Panc1 (cell line): ENCODE results near the gene PCSK5. TPM values are rescaled to one million over a fixed set of nuclear protein-coding genes. Genes with fewer than 3 reads are reported as not detected.

Experiments
- ATAC-seq: fragments of 200-7000 bp; cut with Tn5 transposase; 2 replicates; pipeline ENCODE4 v1.9.1; 2020; ENCODE audit warnings: mild to moderate bottlenecking, moderate library complexity
- BruUV-seq: library from RNA; stranded (reverse); fragments of 400-500 nt; replicated peaks from 2 replicates; lab custom pipeline; 2021; lab: Mats Ljungman, UMichigan
- CTCF ChIA-PET: fragments of 300-600 bp; sonication (Branson Sonifier 250); formaldehyde crosslinking; loops from one replicate; lab custom pipeline; 2022; ENCODE audit warnings: antibody characterized with exemption; lab: Charles Lee
- POLR2A ChIA-PET: fragments of 300-600 bp; sonication (Branson Sonifier 250); formaldehyde crosslinking; loops from one replicate; lab custom pipeline; 2022; ENCODE audit warnings: antibody characterized with exemption; lab: Charles Lee
- DNase-seq: peaks from one replicate; pipeline ENCODE4 v3.0.0-alpha.2; 2010; ENCODE audit warnings: low read depth, low spot score
- H3K27ac ChIP-seq: 2 replicates; pipeline ENCODE4 v1.5.1; 2011; ENCODE audit warnings: mild to moderate bottlenecking, low read length, inconsistent platforms
- H3K27me3 ChIP-seq: fragments of 200-500 bp; sonication (Bioruptor generic); 2 replicates; pipeline ENCODE4 v1.6.0; 2014; ENCODE audit warnings: low read length, inconsistent platforms; ENCODE audit not compliant: control insufficient read depth, insufficient read depth
- H3K36me3 ChIP-seq: fragments of 200-500 bp; sonication (Bioruptor generic); 2 replicates; pipeline ENCODE4 v1.5.1; 2014; ENCODE audit warnings: inconsistent platforms, mild to moderate bottlenecking, low read length, moderate library complexity; ENCODE audit not compliant: control insufficient read depth, insufficient read depth
- H3K4me1 ChIP-seq: 2 replicates; pipeline ENCODE4 v1.5.1; 2011; ENCODE audit warnings: inconsistent platforms, mild to moderate bottlenecking, low read length, moderate library complexity; ENCODE audit not compliant: control insufficient read depth, insufficient read depth
- H3K4me3 ChIP-seq, 2 experiments: 2 replicates each; pipeline ENCODE4 v1.5.1; 2011 to 2012; ENCODE audit warnings: low read depth in 2 of 2, low read length in 2 of 2, mild to moderate bottlenecking in 2 of 2, inconsistent platforms in 1 of 2, moderate library complexity in 1 of 2
- H3K9me3 ChIP-seq: fragments of 200-500 bp; sonication (Bioruptor generic); 2 replicates; pipeline ENCODE4 v1.5.1; 2014; ENCODE audit warnings: low read depth, mild to moderate bottlenecking, inconsistent platforms, low read length, moderate library complexity; ENCODE audit not compliant: control insufficient read depth, insufficient read depth
- CTCF ChIP-seq: fragments of 450-650 bp; IDR thresholded peaks from 2 replicates; pipeline ENCODE4 v1.5.1; 2017; ENCODE audit warnings: mild to moderate bottlenecking
- POLR2AphosphoS5 ChIP-seq: IDR thresholded peaks from 2 replicates; pipeline ENCODE4 v1.6.1; 2012; ENCODE audit warnings: mild to moderate bottlenecking, low read depth, low read length, moderate library complexity
- REST ChIP-seq, 2 experiments: IDR thresholded peaks; 2 replicates each; pipeline ENCODE4 v1.6.1; 2011 to 2012; ENCODE audit warnings: low read depth in 2 of 2, control low read depth in 1 of 2, low read length in 1 of 2, mild to moderate bottlenecking in 1 of 2, moderate library complexity in 1 of 2; ENCODE audit not compliant: insufficient read depth in 1 of 2
- SIN3A ChIP-seq: IDR thresholded peaks from 2 replicates; pipeline ENCODE4 v1.6.1; 2012; ENCODE audit warnings: low read depth, mild to moderate bottlenecking, low read length, moderate library complexity, borderline replicate concordance; ENCODE audit not compliant: insufficient read depth
- TCF7L2 ChIP-seq: IDR thresholded peaks from 2 replicates; pipeline ENCODE4 v1.6.1; 2011; ENCODE audit warnings: mild to moderate bottlenecking, low read depth, low read length, inconsistent platforms
- in situ Hi-C: cut with HindIII; loops from 2 replicates; pipeline ENCODE4 v1.10.0; 2016; ENCODE audit warnings: low sequenced_read_pairs, low pct_unique_long_range_greater_than_20kb
- intact Hi-C: fragments of 100-400 bp; cut with micrococcal nuclease; formaldehyde crosslinking; loops from one replicate; pipeline ENCODE4 v1.10.0; 2022; ENCODE audit not compliant: unreplicated experiment
- total RNA-seq: library from RNA; stranded (reverse); gene quantifications from one replicate; pipeline ENCODE4 v1.2.1, GENCODE V29; 2021; ENCODE audit not compliant: unreplicated experiment

The PCSK5 gene
- total RNA-seq, 1 experiment from 2014 or later, result 0.21 TPM

- Histone ChIP-seq H3K27ac (no peak overlapping the region), H3K27me3 (no peaks in the 10 kb centered on the region), H3K4me1 (no peaks in the 10 kb centered on the region; the same call in 1 of the 2 replicates), H3K4me3 (no peak overlapping the region), H3K36me3 (no peaks in the 10 kb centered on the region), H3K9me3 (no peaks in the 10 kb centered on the region)
- ATAC-seq (no peak), DNase-seq (no peak)
- no TSS peak for BruUV-seq
- POLR2A ChIA-PET, result no interaction called here
- in situ Hi-C loops (no loop called here), intact Hi-C loops (no loop called here)
- CTCF ChIA-PET, result no interaction called here
- TF ChIP-seq REST (IDR thresholded peaks at IDR 0.05; ENCODE audit: insufficient read depth in 1 of 2, low read depth in 2 of 2, low read length in 1 of 2) (no peak), SIN3A (no peak), TCF7L2 (no peak), POLR2AphosphoS5 (no peak), CTCF (no peak)
These were observed 482.8 kb downstream of the PCSK5 start for GRCh38 chr9:76373173-76373783.

GRCh38 chr9:76373784-76374474, 483.5 kb downstream of the PCSK5 start:
- in situ Hi-C loops (no loop called here), intact Hi-C loops (no loop called here)
- no TSS peak for BruUV-seq
- ChIA-PET CTCF (no interaction called here), POLR2A (no interaction called here)
- no peaks in the 10 kb centered on the region for H3K9me3 ChIP-seq
- no peaks in the 10 kb centered on the region for H3K36me3 ChIP-seq
- TF ChIP-seq REST (IDR thresholded peaks at IDR 0.05; ENCODE audit: insufficient read depth in 1 of 2, low read depth in 2 of 2, low read length in 1 of 2) (no peak), TCF7L2 (no peak), SIN3A (no peak), POLR2AphosphoS5 (no peak), CTCF (no peak)
- H3K27me3 ChIP-seq, result no peaks in the 10 kb centered on the region
- ATAC-seq (no peak), DNase-seq (no peak)
- H3K27ac ChIP-seq, result no peak overlapping the region
- H3K4me3 ChIP-seq, result no peak overlapping the region
- H3K4me1 ChIP-seq, result no peaks in the 10 kb centered on the region; the same call in 1 of the 2 replicates
